ENCODE results near the gene GRK5.

GRK5 gene

DNA sequence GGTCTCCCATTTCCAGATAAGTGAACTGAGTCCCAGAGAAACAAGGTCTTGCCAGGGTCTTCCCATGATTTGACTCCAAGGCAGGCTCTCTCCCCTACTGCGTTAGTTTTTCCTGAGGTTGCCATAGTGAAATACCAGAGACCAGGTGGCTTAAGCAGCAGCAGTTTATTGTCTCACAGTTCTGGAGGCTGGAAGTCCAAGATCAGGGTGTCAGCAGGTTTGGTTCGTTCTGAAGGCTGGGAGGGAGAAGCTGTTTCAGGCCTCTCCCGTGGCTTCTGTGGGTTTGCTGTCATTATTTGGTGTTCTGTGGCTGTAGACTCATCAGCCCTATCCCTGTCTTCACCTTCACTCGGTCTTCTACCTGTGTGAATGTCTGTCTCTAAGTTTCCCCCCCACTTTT, 129.9 kb downstream of the GRK5 start:
- DNase-seq (ENCODE audit: low read depth in 3 of 3, low spot score in 1 of 3): no peak

GRCh38 chr10:119337796-119338432, 130.5 kb downstream of the GRK5 start:
- no peak for DNase-seq (ENCODE audit: low read depth in 3 of 3, low spot score in 1 of 3)

DNA sequence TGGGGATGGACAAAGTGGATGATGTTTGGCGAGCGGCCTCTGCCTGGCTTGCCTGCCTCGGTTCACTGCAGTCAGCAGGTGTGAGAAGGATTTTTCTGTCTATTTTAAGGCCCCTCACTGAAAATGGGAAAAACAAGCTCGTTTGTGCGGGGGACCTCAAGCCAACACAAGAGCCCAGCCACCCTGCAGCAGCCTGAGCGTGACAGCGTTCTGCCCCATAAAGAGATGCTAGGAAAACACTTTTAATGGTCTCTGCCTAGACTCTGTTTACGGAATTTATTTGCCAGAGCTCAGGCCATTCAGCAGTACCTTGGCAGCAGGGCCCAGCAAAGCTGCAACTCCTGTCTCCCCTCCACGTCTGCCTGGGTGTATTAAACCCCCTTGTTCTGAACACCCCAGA, 131.7 kb downstream of the GRK5 start:
- no peak for DNase-seq (ENCODE audit: low read depth in 3 of 3, low spot score in 1 of 3)

DNA sequence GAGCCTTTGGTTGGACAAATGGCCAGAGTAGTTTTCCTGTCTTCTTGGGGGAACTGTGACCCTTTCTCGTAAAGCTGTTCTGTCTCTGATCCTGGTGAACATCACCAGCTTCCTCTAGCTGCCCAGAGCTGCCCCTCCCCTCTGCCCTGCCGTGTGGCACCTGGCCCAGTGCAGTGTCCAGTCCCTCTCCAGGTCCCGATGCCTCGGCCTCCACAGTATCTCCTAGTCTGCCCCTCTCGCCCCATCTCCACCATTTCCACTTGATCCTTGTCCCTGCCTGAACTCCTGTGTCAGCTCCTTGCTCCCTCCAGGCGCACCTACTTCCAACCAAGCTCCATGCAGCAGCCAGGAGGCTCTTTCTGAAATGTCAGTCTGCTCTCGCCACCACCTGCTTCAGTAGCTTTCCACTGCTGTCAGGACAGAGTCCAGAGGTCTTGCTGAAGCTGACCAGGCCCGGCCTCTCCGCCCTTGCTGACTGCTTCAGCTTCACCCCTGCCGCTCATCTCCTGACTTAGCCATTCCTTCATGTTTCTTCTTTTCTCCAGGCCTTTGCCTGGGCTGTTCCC, 133.6 kb downstream of the GRK5 start:
- no peak for DNase-seq (ENCODE audit: low read depth in 3 of 3, low spot score in 1 of 3)

DNA sequence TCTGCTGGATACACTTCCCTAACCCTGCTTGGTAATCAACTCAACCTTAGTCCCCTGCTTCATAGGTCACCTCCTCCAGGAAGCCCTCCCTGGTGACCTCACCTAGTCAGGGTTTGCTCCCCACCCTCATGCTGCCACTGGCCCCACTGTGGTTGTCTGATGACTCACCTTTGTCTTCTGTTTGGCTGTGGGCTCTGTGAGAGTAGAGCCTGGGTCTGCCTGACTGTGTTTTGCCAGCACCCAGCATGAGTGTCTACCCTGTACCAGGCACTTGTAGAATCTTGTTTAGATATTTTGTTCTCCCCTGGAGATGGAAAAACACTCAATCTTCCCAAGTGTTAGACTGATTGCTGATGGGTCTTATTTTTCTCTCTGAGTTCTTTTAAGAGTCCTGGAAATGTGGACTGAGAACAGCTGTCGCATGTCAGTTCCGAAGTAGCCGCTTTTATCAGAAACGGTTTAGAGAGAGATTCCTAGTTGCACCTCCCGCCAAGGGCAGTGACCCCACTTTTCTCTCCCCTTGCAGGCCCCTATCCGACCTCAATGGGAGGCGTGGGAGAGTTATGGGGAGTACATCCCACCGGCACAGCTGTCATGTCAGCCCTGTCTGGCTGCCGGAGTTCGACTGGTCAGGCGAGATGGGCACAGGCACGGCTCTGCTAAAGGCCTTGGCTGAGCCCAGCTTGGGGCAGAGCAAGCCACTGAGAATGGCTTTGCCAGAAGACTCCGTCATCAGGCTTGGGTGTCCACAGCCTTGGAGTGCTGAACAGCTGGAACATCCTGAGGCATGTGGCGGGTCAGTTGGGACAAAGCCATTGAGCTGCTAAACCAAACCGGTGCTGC, 134.3 kb downstream of the GRK5 start:
- DNase-seq (ENCODE audit: low read depth in 3 of 3, low spot score in 1 of 3): peak in 2 of 3 donors; percentile 6 to 18

DNA sequence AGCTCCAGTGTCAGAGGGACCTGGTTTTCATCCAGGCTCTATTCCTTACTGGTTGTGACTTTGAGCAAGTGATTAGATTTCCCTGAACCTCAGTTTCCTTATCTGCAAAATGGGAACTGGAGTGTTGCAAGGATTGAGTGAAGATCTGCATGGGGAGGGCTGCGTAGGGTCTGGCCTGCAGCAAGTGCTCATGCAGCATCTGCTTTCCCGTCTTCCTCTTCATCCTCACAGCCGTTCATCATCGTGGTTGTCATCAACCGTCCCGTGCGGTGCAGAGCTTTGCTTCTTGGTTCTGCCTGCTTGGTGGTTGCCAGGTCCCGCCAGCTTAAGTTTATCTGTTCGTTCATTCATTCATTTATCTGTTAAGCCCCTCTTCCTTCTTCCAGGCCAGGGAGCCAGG, 135.0 kb downstream of the GRK5 start:
- DNase-seq (ENCODE audit: low read depth in 3 of 3, low spot score in 1 of 3): no peak

DNA sequence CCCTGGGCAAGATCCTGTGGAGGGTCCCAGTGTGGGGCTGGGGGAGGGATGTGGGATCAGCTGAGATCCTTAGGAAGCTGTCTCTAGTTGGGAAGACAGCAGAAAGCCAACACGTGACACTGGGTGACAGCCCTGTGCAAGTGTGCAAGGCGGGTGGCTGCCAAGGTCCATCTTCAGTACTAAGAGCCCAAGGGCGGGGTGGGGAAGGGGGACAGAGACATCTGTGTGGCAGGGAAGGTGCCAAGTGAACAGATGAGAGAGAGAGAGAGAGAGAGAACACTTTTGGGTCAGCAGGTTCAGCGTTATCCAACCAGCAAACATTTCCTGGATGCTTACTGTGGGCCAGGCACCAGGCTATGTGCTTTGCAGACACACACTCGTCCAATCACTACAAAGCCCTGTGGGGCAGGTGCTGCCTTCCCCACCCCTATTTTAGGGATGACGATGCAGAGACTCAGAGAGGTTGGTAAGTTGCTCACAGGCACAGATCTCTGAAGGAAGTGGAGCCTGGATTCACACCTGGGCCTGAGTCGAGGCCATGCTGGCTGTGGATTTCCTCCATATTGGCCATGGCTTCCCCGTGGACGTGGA, 135.7 kb downstream of the GRK5 start:
- DNase-seq (ENCODE audit: low read depth in 3 of 3, low spot score in 1 of 3): no peak

DNA sequence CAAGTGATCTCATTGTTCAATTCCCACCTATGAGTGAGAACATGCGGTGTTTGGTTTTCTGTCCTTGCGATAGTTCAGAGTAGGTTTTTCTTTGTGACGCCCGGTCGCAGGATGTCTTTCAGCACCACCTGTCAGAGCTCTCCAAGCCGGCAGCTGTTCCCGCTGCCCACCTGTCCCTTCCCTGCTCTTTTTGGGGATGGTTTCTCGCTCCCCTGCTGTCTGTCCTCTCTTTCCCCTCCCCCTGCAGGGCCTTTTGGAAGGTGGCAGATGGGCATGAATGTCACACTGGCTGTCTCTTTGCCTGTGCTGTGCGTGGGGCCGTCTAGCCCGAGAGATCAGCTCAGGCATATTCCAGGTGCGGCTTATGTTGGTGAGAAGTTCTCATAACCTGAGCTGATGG, 137.0 kb downstream of the GRK5 start:
- no peak for DNase-seq (ENCODE audit: low read depth in 3 of 3, low spot score in 1 of 3)

GRCh38 chr10:119346095-119346832, 138.9 kb downstream of the GRK5 start:
- DNase-seq (ENCODE audit: low read depth in 3 of 3, low spot score in 1 of 3): no peak

DNA sequence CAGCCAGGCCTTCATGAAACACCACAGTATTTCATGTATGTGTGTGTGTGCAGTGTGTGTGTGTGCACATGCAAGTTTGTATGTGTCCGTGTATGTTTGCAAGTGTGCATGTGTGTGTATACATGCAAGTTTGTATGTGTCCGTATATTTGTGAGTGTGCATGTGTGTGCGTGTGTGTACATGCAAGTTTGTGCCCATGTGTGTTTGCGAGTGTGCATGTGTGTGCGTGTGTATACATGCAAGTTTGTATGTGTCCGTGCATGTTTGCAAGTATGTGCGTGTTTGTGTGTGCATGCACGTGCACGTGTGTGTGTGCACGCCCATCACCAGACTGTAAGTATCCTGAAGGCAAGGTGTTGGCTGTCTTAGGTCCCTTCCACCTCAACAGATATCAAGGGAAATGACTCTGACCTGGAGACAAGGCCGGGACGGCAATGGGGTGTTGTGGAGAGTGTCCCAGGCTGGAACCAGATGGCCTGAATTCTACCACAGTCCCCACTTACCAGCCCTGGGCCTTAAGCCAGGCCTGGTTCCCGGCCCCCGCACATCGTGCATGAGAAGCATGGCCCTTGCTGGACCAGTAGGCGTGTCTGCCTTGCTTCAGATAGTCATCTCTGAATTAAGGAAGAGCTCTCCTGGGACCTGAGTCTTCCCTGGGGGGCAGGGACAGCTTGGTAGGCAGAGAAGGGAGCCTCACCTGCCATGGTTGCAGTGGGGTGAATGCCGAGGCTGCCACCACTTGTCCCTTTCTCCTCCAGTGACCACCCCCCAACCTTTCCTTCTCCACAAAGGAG, 140.0 kb downstream of the GRK5 start:
- no peak for DNase-seq (ENCODE audit: low read depth in 3 of 3, low spot score in 1 of 3)

- DNase-seq (ENCODE audit: low read depth in 3 of 3, low spot score in 1 of 3): no peak
Measured at GRCh38 chr10:119348106-119348505, 140.7 kb downstream of the GRK5 start.

DNA sequence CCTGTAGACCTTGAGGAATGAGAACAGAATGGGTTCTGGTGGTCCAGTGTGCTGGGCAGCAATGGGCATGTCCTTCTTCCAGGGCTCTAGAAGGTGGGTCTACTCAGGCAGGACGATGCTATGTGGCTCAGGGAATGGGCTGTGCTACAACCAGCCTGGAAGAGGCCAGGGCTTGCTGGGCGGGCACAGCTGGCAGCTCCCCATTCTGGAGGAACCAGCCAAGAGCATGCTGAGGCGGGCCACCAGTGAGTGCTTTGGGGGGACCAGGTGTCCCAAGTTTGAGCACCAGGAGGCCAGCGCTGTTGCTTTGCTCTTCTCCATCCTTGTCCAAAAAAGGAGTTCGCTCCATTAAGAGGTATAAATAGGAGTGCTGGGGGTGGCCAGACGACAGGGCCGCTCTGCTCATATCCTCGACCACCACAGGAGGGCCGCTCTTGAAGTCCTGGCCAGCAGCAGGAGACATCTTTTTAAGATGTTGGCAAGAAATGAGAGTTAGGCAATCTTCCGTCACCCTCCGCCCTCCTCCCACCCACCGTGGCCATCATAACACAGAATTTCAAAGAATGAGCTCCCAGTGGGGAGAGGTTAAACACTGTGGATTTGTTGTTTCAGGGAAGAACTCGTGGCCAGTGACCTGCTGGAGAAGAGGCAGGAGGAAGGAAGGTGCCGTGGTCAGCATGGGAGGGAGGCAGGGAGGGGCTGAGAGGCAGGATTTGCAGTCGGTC, 141.3 kb downstream of the GRK5 start:
- DNase-seq (ENCODE audit: low read depth in 3 of 3, low spot score in 1 of 3): no peak

- DNase-seq (ENCODE audit: low read depth in 3 of 3, low spot score in 1 of 3): no peak
Measured at GRCh38 chr10:119349341-119349740, 142.0 kb downstream of the GRK5 start.

GRCh38 chr10:119349937-119350501, 142.6 kb downstream of the GRK5 start:
- DNase-seq (ENCODE audit: low read depth in 3 of 3, low spot score in 1 of 3): no peak

GRCh38 chr10:119350502-119351097, 143.2 kb downstream of the GRK5 start:
- no peak for DNase-seq (ENCODE audit: low read depth in 3 of 3, low spot score in 1 of 3)

DNA sequence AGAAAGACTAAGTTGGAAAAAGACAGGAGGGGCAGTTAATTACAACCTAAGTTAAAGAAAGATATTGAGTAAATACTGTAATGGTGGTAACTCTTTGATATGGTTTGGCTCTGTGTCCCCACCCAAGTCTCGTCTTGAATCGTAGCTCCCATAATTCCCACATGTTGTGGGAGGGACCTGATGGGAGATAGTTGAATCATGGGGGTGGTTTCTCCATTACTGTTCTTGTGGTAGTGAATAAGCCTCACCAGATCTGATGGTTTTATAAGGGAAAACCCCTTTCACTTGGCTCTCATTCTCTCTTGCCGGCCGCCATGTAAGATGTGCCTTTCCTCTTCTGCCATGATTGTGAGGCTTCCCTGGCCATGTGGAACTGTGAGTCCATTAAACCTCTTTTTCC, 143.8 kb downstream of the GRK5 start:
- DNase-seq (ENCODE audit: low read depth in 3 of 3, low spot score in 1 of 3): no peak

GRCh38 chr10:119352042-119352441, 144.7 kb downstream of the GRK5 start:
- DNase-seq (ENCODE audit: low read depth in 3 of 3, low spot score in 1 of 3): no peak

DNA sequence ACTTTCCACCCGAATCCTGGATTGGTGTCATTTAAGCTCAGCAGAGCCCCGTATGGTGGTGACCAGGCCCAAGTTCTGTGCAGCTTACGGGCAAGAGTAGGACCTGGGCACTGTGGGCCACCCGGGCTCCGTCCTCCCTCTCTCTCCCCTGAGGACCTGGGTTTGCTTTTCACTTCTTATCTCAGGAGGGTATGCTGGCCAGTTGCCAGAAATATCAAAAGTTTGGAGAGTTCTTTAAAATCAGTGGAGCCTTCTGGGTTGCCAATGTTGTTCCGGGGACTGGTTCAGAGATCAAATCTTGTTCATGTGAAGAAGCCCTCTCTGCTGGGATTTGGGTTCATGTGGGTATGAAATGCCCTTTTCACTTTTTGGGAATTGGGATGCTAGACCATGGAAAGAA, 145.4 kb downstream of the GRK5 start:
- no peak for DNase-seq (ENCODE audit: low read depth in 3 of 3, low spot score in 1 of 3)

GRCh38 chr10:119353421-119353820, 146.1 kb downstream of the GRK5 start:
- no peak for DNase-seq (ENCODE audit: low read depth in 3 of 3, low spot score in 1 of 3)

Data from stimulated activated CD4-positive, alpha-beta T cell treated with anti-CD3 and anti-CD28 coated beads, TNF-alpha, amount 100 ng/mL, for 1 hour (primary cell).